Left lung (tissue), 10 donors: ENCODE results near the gene KDM4C. TPM values are rescaled to one million over a fixed set of nuclear protein-coding genes. Genes with fewer than 3 reads are reported as not detected.

Source experiments
- ATAC-seq: fragments of 200-7000 bp; cut with Tn5 transposase; one replicate; pipeline ENCODE4 v1.9.1; 2020; ENCODE audit warnings: moderate library complexity
- DNase-seq, 4 donors: peaks; one replicate each; pipeline ENCODE4 v3.0.0-alpha.2; 2013 to 2020
- H3K27ac ChIP-seq, 2 donors: fragments of 200-600 bp; sonication (generic) in 1 of 2; one replicate each; pipeline versions ENCODE4 v1.5.0 to v1.8.0; 2020 to 2021
- H3K27me3 ChIP-seq, 2 donors: fragments of 200-600 bp; sonication (generic) in 1 of 2; one replicate each; pipeline versions ENCODE4 v1.5.0 to v1.8.0; 2020 to 2021
- H3K36me3 ChIP-seq, 2 donors: fragments of 200-600 bp; sonication (generic) in 1 of 2; one replicate each; pipeline versions ENCODE4 v1.5.0 to v1.8.0; 2020 to 2021
- H3K4me1 ChIP-seq, 2 donors: fragments of 200-600 bp; one replicate each; pipeline ENCODE4 v1.8.0; 2021
- H3K4me3 ChIP-seq, 2 donors: fragments of 200-600 bp; sonication (generic) in 1 of 2; one replicate each; pipeline versions ENCODE4 v1.5.0 to v1.8.0; 2020 to 2021; ENCODE audit warnings: mild to moderate bottlenecking in 1 of 2
- H3K9me3 ChIP-seq, 2 donors: fragments of 200-600 bp; sonication (generic) in 1 of 2; one replicate each; pipeline versions ENCODE4 v1.5.0 to v1.8.0; 2020 to 2021
- CTCF ChIP-seq, 2 donors: fragments of 200-600 bp; sonication (generic) in 1 of 2; IDR thresholded peaks; one replicate each; pipeline versions ENCODE4 v1.5.0 to v1.8.0; 2021; ENCODE audit warnings: antibody characterized with exemption in 2 of 2
- intact Hi-C, 2 donors: fragments of 100-400 bp; cut with DNase I; formaldehyde crosslinking; loops; one replicate each; pipeline versions ENCODE4 v1.11.2 to v1.14.2; 2022
- polyA plus RNA-seq, 6 donors: library from polyadenylated mRNA; unstranded; fragments of 120-200 nt; gene quantifications; one replicate each; pipeline ENCODE4 v1.2.1, GENCODE V29; 2013; ENCODE audit not compliant: insufficient read length in 6 of 6
- total RNA-seq, 2 donors: library from RNA; stranded (reverse); fragmentation: NEBNext Ultra II Directional; extraction: Animal tissue kit (Norgen Biotek cat#: 25700); gene quantifications; one replicate each; pipeline ENCODE4 v1.2.1, GENCODE V29; 2021
- donor health status: DM: no; HTN: yes; CAD: no.
- donor health status: DM: no; HTN: no; CAD: no.

Gene KDM4C
- total and polyA plus RNA-seq, 8 donors, result 11.7 to 34.8 (median 15.2) TPM

GRCh38 chr9:6887051-6887450 is 129.3 kb downstream of the KDM4C start:
- H3K9me3 ChIP-seq, result no peaks in the 10 kb centered on the region
- no peak overlapping the region for H3K4me3 ChIP-seq
- intact Hi-C loops, result no loop called here
- no peak overlapping the region for H3K27ac ChIP-seq
- H3K36me3 ChIP-seq, result peaks cover 0 to 9% of the 10 kb centered on the region in 2 donors
- H3K4me1 ChIP-seq, result peaks cover 0 to 7% of the 10 kb centered on the region in 2 donors
- ATAC-seq (no peak), DNase-seq (no peak)
- no peak for TF ChIP-seq CTCF (IDR thresholded peaks at IDR 0.05)
- no peaks in the 10 kb centered on the region for H3K27me3 ChIP-seq

- no peaks in the 10 kb centered on the region for H3K9me3 ChIP-seq
- peaks cover 0 to 28% of the 10 kb centered on the region in 2 donors for H3K36me3 ChIP-seq
- DNase-seq (no peak), ATAC-seq (no peak)
- no peaks in the 10 kb centered on the region for H3K27me3 ChIP-seq
- no peak overlapping the region for H3K4me3 ChIP-seq
- intact Hi-C loops, result no loop called here
- TF ChIP-seq CTCF (IDR thresholded peaks at IDR 0.05), result no peak
- H3K4me1 ChIP-seq, result peaks cover 0 to 7% of the 10 kb centered on the region in 2 donors
- H3K27ac ChIP-seq, result peak overlapping the region in 1 of 2 donors; percentile 48
Measured at GRCh38 chr9:6889868-6890267, 132.1 kb downstream of the KDM4C start.

GRCh38 chr9:6893350-6894131 is 135.8 kb downstream of the KDM4C start:
- peaks cover 0 to 25% of the 10 kb centered on the region in 2 donors for H3K36me3 ChIP-seq
- no peak for TF ChIP-seq CTCF (IDR thresholded peaks at IDR 0.05)
- peaks cover 0 to 7% of the 10 kb centered on the region in 2 donors for H3K4me1 ChIP-seq
- intact Hi-C loops, result no loop called here
- H3K4me3 ChIP-seq, result no peak overlapping the region
- no peaks in the 10 kb centered on the region for H3K9me3 ChIP-seq
- H3K27me3 ChIP-seq, result no peaks in the 10 kb centered on the region
- DNase-seq (no peak), ATAC-seq (no peak)
- H3K27ac ChIP-seq, result no peak overlapping the region

- DNase-seq (no peak), ATAC-seq (no peak)
- Histone ChIP-seq H3K4me1 (peaks cover 0 to 7% of the 10 kb centered on the region in 2 donors), H3K9me3 (no peaks in the 10 kb centered on the region), H3K36me3 (peaks cover 0 to 25% of the 10 kb centered on the region in 2 donors), H3K27ac (no peak overlapping the region), H3K4me3 (no peak overlapping the region), H3K27me3 (no peaks in the 10 kb centered on the region)
- intact Hi-C loops, result no loop called here
- TF ChIP-seq CTCF (IDR thresholded peaks at IDR 0.05), result no peak
Measured at GRCh38 chr9:6894135-6894534, 136.4 kb downstream of the KDM4C start.

GRCh38 chr9:6895754-6896153 is 138.0 kb downstream of the KDM4C start:
- H3K36me3 ChIP-seq, result peaks cover 0 to 25% of the 10 kb centered on the region in 2 donors
- ATAC-seq (no peak), DNase-seq (no peak)
- TF ChIP-seq CTCF (IDR thresholded peaks at IDR 0.05), result no peak
- H3K4me3 ChIP-seq, result no peak overlapping the region
- no peaks in the 10 kb centered on the region for H3K27me3 ChIP-seq
- no peaks in the 10 kb centered on the region for H3K4me1 ChIP-seq
- H3K27ac ChIP-seq, result no peak overlapping the region
- no peaks in the 10 kb centered on the region for H3K9me3 ChIP-seq
- intact Hi-C loops, result no loop called here
